PC-9 (cell line): ENCODE results near the gene TRAPPC8. TPM values are rescaled to one million over a fixed set of nuclear protein-coding genes. Genes with fewer than 3 reads are reported as not detected.
"Not testable (repeated sequence)": the region's sequence is repeated elsewhere in the genome, so short reads cannot be mapped to it uniquely, and the experiment has no call there.

Experiments used
- BruUV-seq: library from RNA; stranded (reverse); fragments of 400-500 nt; replicated peaks from 2 replicates; lab custom pipeline; 2021; lab: Mats Ljungman, UMichigan
- CTCF ChIA-PET: fragments of 300-600 bp; sonication (Branson Sonifier 250); formaldehyde crosslinking; loops from one replicate; lab custom pipeline; 2022; ENCODE audit warnings: antibody characterized with exemption; lab: Charles Lee
- POLR2A ChIA-PET: fragments of 300-600 bp; sonication (Branson Sonifier 250); formaldehyde crosslinking; loops from one replicate; lab custom pipeline; 2022; ENCODE audit warnings: antibody characterized with exemption; ENCODE audit not compliant: unreplicated experiment; lab: Charles Lee
- DNase-seq, 2 experiments: peaks; one replicate each; pipeline versions ENCODE4 v3.0.0 to v3.0.0-alpha.2; 2015 to 2022; ENCODE audit warnings: mixed read lengths in 1 of 2
- H2AFZ ChIP-seq: fragments of 200-600 bp; sonication (generic); 2 replicates; pipeline ENCODE4 v1.8.1; 2017; ENCODE audit warnings: antibody characterized with exemption
- H3F3A ChIP-seq: fragments of 200-600 bp; sonication (generic); 2 replicates; pipeline ENCODE4 v1.8.1; 2017; ENCODE audit warnings: antibody characterized with exemption, mild to moderate bottlenecking, low read depth; ENCODE audit not compliant: insufficient read depth
- H3K27ac ChIP-seq: fragments of 200-600 bp; sonication (generic); 2 replicates; pipeline ENCODE4 v1.6.1; 2016; ENCODE audit warnings: mixed run types
- H3K27me3 ChIP-seq: fragments of 200-600 bp; sonication (generic); 2 replicates; pipeline ENCODE4 v1.6.1; 2016; ENCODE audit warnings: low read depth, mixed run types; ENCODE audit not compliant: insufficient read depth
- H3K36me3 ChIP-seq: fragments of 200-600 bp; sonication (generic); 2 replicates; pipeline ENCODE4 v1.6.1; 2016; ENCODE audit warnings: low read depth, mixed run types
- H3K4me1 ChIP-seq: fragments of 200-600 bp; sonication (generic); replicated peaks from 2 replicates; pipeline ENCODE4 v1.6.1; 2016; ENCODE audit warnings: mixed run types; ENCODE audit not compliant: insufficient read depth
- H3K4me2 ChIP-seq: fragments of 200-600 bp; sonication (generic); 2 replicates; pipeline ENCODE4 v1.6.1; 2017; ENCODE audit warnings: mixed run types
- H3K4me3 ChIP-seq: fragments of 200-600 bp; sonication (generic); 2 replicates; pipeline ENCODE4 v1.6.1; 2016; ENCODE audit warnings: mixed run types
- H3K79me2 ChIP-seq: fragments of 200-600 bp; sonication (generic); 2 replicates; pipeline ENCODE4 v1.6.1; 2017; ENCODE audit warnings: low read depth, mixed run types
- H3K9me2 ChIP-seq: fragments of 200-600 bp; sonication (generic); 2 replicates; pipeline ENCODE4 v1.8.1; 2017; ENCODE audit warnings: mild to moderate bottlenecking; ENCODE audit not compliant: insufficient read depth
- H3K9me3 ChIP-seq: fragments of 200-600 bp; sonication (generic); 2 replicates; pipeline ENCODE4 v1.8.1; 2016; ENCODE audit warnings: low read depth; ENCODE audit not compliant: insufficient read depth
- H4K20me1 ChIP-seq: fragments of 200-600 bp; sonication (generic); 2 replicates; pipeline ENCODE4 v1.8.1; 2017; ENCODE audit not compliant: insufficient read depth
- CTCF ChIP-seq: fragments of 200-600 bp; sonication (generic); conservative IDR thresholded peaks from 2 replicates; pipeline ENCODE4 v1.6.1; 2017; ENCODE audit warnings: mixed run types, antibody characterized with exemption, mild to moderate bottlenecking, moderate library complexity
- EZH2 ChIP-seq: fragments of 200-600 bp; sonication (generic); IDR thresholded peaks from 2 replicates; pipeline ENCODE4 v1.8.0; 2017; ENCODE audit warnings: antibody characterized with exemption, low read depth
- intact Hi-C: fragments of 100-400 bp; cut with micrococcal nuclease; formaldehyde crosslinking; loops from one replicate; pipeline ENCODE4 v1.10.0; 2022; ENCODE audit not compliant: unreplicated experiment
- total RNA-seq: library from RNA; stranded (reverse); gene quantifications from 2 replicates; pipeline ENCODE4 v1.2.3, GENCODE V29; 2021

Gene TRAPPC8
- total RNA-seq, 1 experiment from 2014 or later: 20.9 TPM

- Histone ChIP-seq H3K79me2 (no peaks in the 10 kb centered on the region), H3K9me2 (no peaks in the 10 kb centered on the region), H3K4me2 (no peak overlapping the region), H3K9me3 (no peaks in the 10 kb centered on the region), H3K4me3 (no peak overlapping the region), H3K27ac (no peak overlapping the region), H2AFZ (no peak overlapping the region), H3F3A (no peaks in the 10 kb centered on the region), H3K4me1 (no peaks in the 10 kb centered on the region), H3K27me3 (no peaks in the 10 kb centered on the region), H4K20me1 (no peaks in the 10 kb centered on the region), H3K36me3 (no peaks in the 10 kb centered on the region)
- intact Hi-C loops: no loop called here
- no peak for DNase-seq
- no TSS peak for BruUV-seq
- ChIA-PET CTCF (no interaction called here), POLR2A (interaction anchor here (0.6 kb wide), 1 partner anchor 112 kb away, joined by 4 read pairs; no protein-coding TSS in a partner anchor)
- TF ChIP-seq EZH2: no peak
- no peak for TF ChIP-seq CTCF
These were observed 22.5 kb upstream of the TRAPPC8 start for GRCh38 chr18:31965316-31965970.

GRCh38 chr18:31957728-31958127, 14.8 kb upstream of the TRAPPC8 start:
- no peaks in the 10 kb centered on the region for H3K36me3 ChIP-seq
- no peaks in the 10 kb centered on the region for H4K20me1 ChIP-seq
- H3F3A ChIP-seq: no peaks in the 10 kb centered on the region
- H3K9me2 ChIP-seq: no peaks in the 10 kb centered on the region
- H3K79me2 ChIP-seq: no peaks in the 10 kb centered on the region
- H3K4me2 ChIP-seq: no peak overlapping the region
- H3K4me1 ChIP-seq: no peaks in the 10 kb centered on the region
- CTCF ChIA-PET: no interaction called here
- H3K27ac ChIP-seq: no peak overlapping the region
- intact Hi-C loops: loop anchor here (5.0 kb wide), 1 partner anchor 400 kb away; no protein-coding TSS in a partner anchor
- no peak for DNase-seq
- no peak overlapping the region for H3K4me3 ChIP-seq
- no TSS peak for BruUV-seq
- POLR2A ChIA-PET: no interaction called here
- no peak overlapping the region for H2AFZ ChIP-seq
- TF ChIP-seq CTCF: no peak
- no peak for TF ChIP-seq EZH2
- no peaks in the 10 kb centered on the region for H3K27me3 ChIP-seq
- H3K9me3 ChIP-seq: no peaks in the 10 kb centered on the region

- Histone ChIP-seq H3K4me1 (no peaks in the 10 kb centered on the region), H2AFZ (no peak overlapping the region), H3K9me3 (no peaks in the 10 kb centered on the region), H3K4me2 (no peak overlapping the region), H3K36me3 (no peaks in the 10 kb centered on the region), H3K79me2 (no peaks in the 10 kb centered on the region), H3K27me3 (no peaks in the 10 kb centered on the region), H3F3A (no peaks in the 10 kb centered on the region), H3K9me2 (no peaks in the 10 kb centered on the region), H4K20me1 (no peaks in the 10 kb centered on the region), H3K27ac (no peak overlapping the region), H3K4me3 (no peak overlapping the region)
- no peak for DNase-seq
- intact Hi-C loops: no loop called here
- ChIA-PET CTCF (no interaction called here), POLR2A (no interaction called here)
- no peak for TF ChIP-seq CTCF
- TF ChIP-seq EZH2: no peak
- BruUV-seq: no TSS peak
These were observed 11.4 kb upstream of the TRAPPC8 start for GRCh38 chr18:31954349-31954748.

- H3K4me2 ChIP-seq, POLR2A ChIA-PET, H3K27ac ChIP-seq, H3K9me2 ChIP-seq, H3K4me3 ChIP-seq, H3K36me3 ChIP-seq, H3F3A ChIP-seq, H3K4me1 ChIP-seq, H4K20me1 ChIP-seq, DNase-seq, BruUV-seq, CTCF ChIA-PET, intact Hi-C loops, H3K79me2 ChIP-seq, H3K9me3 ChIP-seq, H3K27me3 ChIP-seq, H2AFZ ChIP-seq: not testable (repeated sequence)
These were observed 10.8 kb upstream of the TRAPPC8 start for GRCh38 chr18:31953699-31954098.
